Gastroesophageal sphincter (tissue), 4 donors: ENCODE data around the gene ZBTB17. TPM values are rescaled to one million over a fixed set of nuclear protein-coding genes. Genes with fewer than 3 reads are reported as not detected.
A peak's percentile ranks its signal among the peaks of the same experiment; 100 is the strongest.
"Not testable (repeated sequence)": the region's sequence is repeated elsewhere in the genome, so short reads cannot be mapped to it uniquely, and the experiment has no call there.

Experiments
- ATAC-seq: fragments of 150-250 bp; one replicate; pipeline ENCODE4 v1.9.1; 2016; ENCODE audit warnings: mild to moderate bottlenecking, moderate library complexity
- H3K27ac ChIP-seq, 4 donors: fragments of 200-600 bp; sonication (generic) in 3 of 4; 1 replicate in 3 of 4; 2 replicates in 1 of 4; pipeline ENCODE4 v1.5.1; 2016 to 2019
- H3K27me3 ChIP-seq: fragments of 200-600 bp; sonication (generic); one replicate; pipeline ENCODE4 v1.5.1; 2019
- H3K36me3 ChIP-seq, 2 donors: fragments of 200-600 bp; sonication (generic); one replicate each; pipeline ENCODE4 v1.5.1; 2019; ENCODE audit warnings: control low read depth in 1 of 2
- H3K4me1 ChIP-seq, 3 donors: fragments of 200-600 bp; sonication (generic); 1 replicate in 2 of 3; 2 replicates in 1 of 3; pipeline ENCODE4 v1.5.1; 2016 to 2019; ENCODE audit warnings: control low read depth in 2 of 3
- H3K4me3 ChIP-seq, 2 donors: fragments of 200-600 bp; sonication (generic); one replicate each; pipeline ENCODE4 v1.5.1; 2019; ENCODE audit warnings: mild to moderate bottlenecking in 1 of 2, moderate library complexity in 1 of 2
- H3K9me3 ChIP-seq, 3 donors: fragments of 200-600 bp; sonication (generic); one replicate each; pipeline ENCODE4 v1.5.1; 2017 to 2019; ENCODE audit warnings: control low read depth in 2 of 3
- CTCF ChIP-seq, 4 experiments: fragments of 200-600 bp in 2 of 4; fragments of 450-650 bp in 2 of 4; sonication (generic) in 1 of 4; IDR thresholded peaks; one replicate each; pipeline ENCODE4 v1.5.1; 2017 to 2019; ENCODE audit warnings: antibody characterized with exemption in 4 of 4, mild to moderate bottlenecking in 2 of 4, moderate library complexity in 2 of 4
- EP300 ChIP-seq: sonication (generic); formaldehyde crosslinking; IDR thresholded peaks from one replicate; pipeline ENCODE4 v1.6.1; 2017; ENCODE audit warnings: antibody characterized with exemption, mild to moderate bottlenecking
- POLR2A ChIP-seq, 2 donors: fragments of 450-650 bp; IDR thresholded peaks; one replicate each; pipeline ENCODE4 v1.6.1; 2017; ENCODE audit warnings: antibody characterized with exemption in 2 of 2, mild to moderate bottlenecking in 2 of 2, moderate library complexity in 1 of 2
- POLR2AphosphoS5 ChIP-seq: sonication (generic); formaldehyde crosslinking; IDR thresholded peaks from one replicate; pipeline ENCODE4 v1.6.1; 2017; ENCODE audit warnings: antibody characterized with exemption
- WGBS, 2 donors: methylation state at CpG; one replicate each; pipeline ENCODE4 v1.1.5; 2018; ENCODE audit warnings: low coverage in 1 of 2; 5-methylcytosine and 5-hydroxymethylcytosine counted together
- total RNA-seq, 4 donors: library from RNA; depleted of rRNA; stranded (reverse); fragments of >200 nt; gene quantifications; one replicate each; pipeline ENCODE4 v1.1.0, GENCODE V29; 2016

ZBTB17 gene
- total RNA-seq, 4 donors from 2014 or later = 24.0 to 65.7 (median 29.0) TPM

DNA sequence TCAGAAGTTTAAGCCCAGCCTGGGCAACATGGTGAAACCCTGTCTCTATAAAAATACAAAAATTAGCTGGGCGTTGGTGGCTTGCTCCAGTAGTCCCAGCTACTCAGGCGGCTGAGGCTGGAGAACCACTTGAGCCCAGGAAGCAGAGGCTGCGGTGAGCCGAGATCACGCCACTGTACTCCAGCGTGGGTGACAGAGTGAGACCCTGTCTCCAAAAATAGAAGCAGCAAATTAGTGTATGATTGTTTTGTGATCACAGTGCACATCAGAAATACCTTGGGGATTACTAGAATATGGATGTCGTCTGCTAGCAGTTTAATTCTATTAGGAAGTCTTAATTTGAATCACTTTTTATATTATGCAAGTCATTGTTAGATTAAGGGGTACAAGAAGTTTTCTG lies 59.0 kb downstream of the ZBTB17 start:
- Histone ChIP-seq H3K27ac (peak overlapping the region in 2 of 4 donors; percentile 40 to 55), H3K9me3 (no peaks in the 10 kb centered on the region), H3K27me3 (no peaks in the 10 kb centered on the region), H3K4me1 (peaks cover 0 to 30% (median 3%) of the 10 kb centered on the region in 3 donors), H3K4me3 (no peak overlapping the region), H3K36me3 (peaks cover 5 to 97% of the 10 kb centered on the region in 2 donors)
- no peak for ATAC-seq
- WGBS, 2 donors = 82% methylated on average over 1 to 7 of the region's 7 CpGs
- TF ChIP-seq POLR2AphosphoS5 = no peak
- no peak for TF ChIP-seq EP300
- no peak for TF ChIP-seq CTCF (IDR thresholded peaks at IDR 0.05)
- TF ChIP-seq POLR2A (IDR thresholded peaks at IDR 0.05) = no peak

DNA sequence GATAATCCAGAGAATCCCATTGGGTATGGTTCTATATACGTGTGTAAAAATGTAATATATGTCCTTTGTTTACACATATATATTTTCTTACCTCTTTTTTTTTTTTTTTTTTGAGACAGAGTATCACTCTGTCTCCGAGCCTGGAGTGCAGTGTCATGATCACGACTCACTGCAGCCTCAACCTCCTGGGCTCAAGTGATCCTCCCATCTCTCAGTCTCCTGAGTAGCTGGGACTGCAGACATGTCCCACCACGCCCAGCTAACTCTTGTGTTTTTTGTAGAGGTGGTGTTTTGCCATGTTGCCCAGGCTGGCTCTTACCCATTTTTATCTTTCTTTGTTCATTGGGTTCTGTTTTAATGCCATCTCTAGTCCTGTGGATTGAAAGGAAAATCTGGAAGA lies 59.5 kb downstream of the ZBTB17 start:
- peaks cover 7 to 97% of the 10 kb centered on the region in 2 donors for H3K36me3 ChIP-seq

DNA sequence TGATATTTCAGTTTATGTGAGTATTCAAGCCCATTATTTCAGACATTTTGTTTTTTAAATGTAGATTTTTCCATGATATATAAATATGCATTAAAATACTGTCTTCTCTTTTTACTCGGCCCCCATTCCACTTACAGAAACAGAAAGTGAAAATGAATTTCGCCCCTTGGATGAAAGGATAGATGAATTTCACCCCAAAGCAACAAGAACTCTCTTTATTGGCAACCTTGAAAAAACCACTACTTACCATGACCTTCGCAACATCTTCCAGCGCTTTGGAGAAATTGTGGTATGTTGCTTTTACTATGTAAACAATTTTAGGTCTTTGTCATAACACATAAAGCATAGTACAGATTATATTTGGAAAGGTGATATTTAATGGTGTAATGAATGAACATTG lies 59.9 kb downstream of the ZBTB17 start:
- WGBS, 2 donors = 29 to 41% methylated on average over 4 of the region's 4 CpGs
- Histone ChIP-seq H3K4me3 (peak overlapping the region in 1 of 2 donors; percentile 3), H3K9me3 (no peaks in the 10 kb centered on the region), H3K36me3 (peaks cover 7 to 97% of the 10 kb centered on the region in 2 donors), H3K27ac (peak overlapping the region in 2 of 4 donors; percentile 40 to 55), H3K4me1 (peaks cover 0 to 30% (median 3%) of the 10 kb centered on the region in 3 donors), H3K27me3 (no peaks in the 10 kb centered on the region)
- TF ChIP-seq POLR2AphosphoS5 (no peak), CTCF (IDR thresholded peaks at IDR 0.05) (no peak), EP300 (no peak), POLR2A (IDR thresholded peaks at IDR 0.05) (no peak)
- ATAC-seq = no peak

More for the DNA sequence above, 59.5 kb downstream of the ZBTB17 start:
- Histone ChIP-seq H3K4me1 (peaks cover 0 to 30% (median 3%) of the 10 kb centered on the region in 3 donors), H3K9me3 (no peaks in the 10 kb centered on the region), H3K4me3 (peak overlapping the region in 1 of 2 donors; percentile 3), H3K27ac (peak overlapping the region in 2 of 4 donors; percentile 40 to 55), H3K27me3 (no peaks in the 10 kb centered on the region)
- no peak for TF ChIP-seq CTCF (IDR thresholded peaks at IDR 0.05)
- no peak for TF ChIP-seq POLR2A (IDR thresholded peaks at IDR 0.05)
- no peak for TF ChIP-seq EP300
- TF ChIP-seq POLR2AphosphoS5 = no peak
- no peak for ATAC-seq
- WGBS, 2 donors = 32 to 47% methylated on average over 3 to 4 of the region's 4 CpGs

DNA sequence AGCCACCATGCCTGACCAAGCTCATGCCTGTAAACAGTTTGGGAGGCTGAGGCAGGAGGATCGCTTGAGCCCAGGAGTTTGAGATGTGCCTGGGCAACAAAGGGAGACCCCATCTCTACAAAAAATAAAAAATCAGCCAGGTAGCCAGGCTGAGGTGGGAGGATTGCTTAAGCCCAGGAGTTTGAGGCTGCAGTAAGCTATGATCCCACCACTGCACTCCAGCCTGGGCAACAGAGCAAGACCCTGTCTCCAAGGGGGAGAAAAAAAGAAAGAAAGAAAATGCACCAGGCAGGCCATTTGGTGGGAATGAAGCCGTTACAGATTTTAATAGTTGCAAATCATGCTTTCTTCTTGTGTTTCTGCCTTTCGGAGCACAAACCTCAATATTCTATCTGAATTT lies 62.3 kb downstream of the ZBTB17 start:
- not testable (repeated sequence) for H3K9me3 ChIP-seq, H3K27me3 ChIP-seq, ATAC-seq, H3K27ac ChIP-seq, H3K4me3 ChIP-seq
- H3K4me1 ChIP-seq = peaks cover 0 to 39% (median 3%) of the 10 kb centered on the region in 3 donors
- peaks cover 10 to 93% of the 10 kb centered on the region in 2 donors for H3K36me3 ChIP-seq
- WGBS, 2 donors = 88 to 95% methylated on average over 2 of the region's 3 CpGs

GRCh38 chr1:15911927-15912326 lies 64.0 kb downstream of the ZBTB17 start:
- 81% methylated on average over 2 of the region's 2 CpGs; no CpG with 5 or more reads in 1 of the 2 donors for WGBS, 2 donors
- H3K27ac ChIP-seq = no peak overlapping the region
- no peak overlapping the region for H3K4me3 ChIP-seq
- peaks cover 10 to 76% of the 10 kb centered on the region in 2 donors for H3K36me3 ChIP-seq
- no peaks in the 10 kb centered on the region for H3K9me3 ChIP-seq
- no peak for ATAC-seq
- no peaks in the 10 kb centered on the region for H3K27me3 ChIP-seq
- H3K4me1 ChIP-seq = peaks cover 0 to 43% (median 3%) of the 10 kb centered on the region in 3 donors
- TF ChIP-seq CTCF (IDR thresholded peaks at IDR 0.05) (no peak), EP300 (no peak), POLR2A (IDR thresholded peaks at IDR 0.05) (no peak), POLR2AphosphoS5 (no peak)
